Activated naive CD8-positive, alpha-beta T cell treated with anti-CD3 and anti-CD28 coated beads, Interleukin-2, amount 10 ng/mL, durations not matched to agents 7 days and 5 days (primary cell): Measurements from ENCODE around the gene MYB. TPM values are rescaled to one million over a fixed set of nuclear protein-coding genes. Genes with fewer than 3 reads are reported as not detected.

Source experiments
- ATAC-seq: fragments of 150-1000 bp; cut with Tn5 transposase; one replicate; pipeline ENCODE4 v1.10.0; 2021; ENCODE audit warnings: low read depth, moderate library complexity
- POLR2A ChIA-PET: fragments of 350-600 bp; sonication (Branson Sonifier 250); formaldehyde crosslinking; loops from one replicate; lab custom pipeline; 2021; ENCODE audit warnings: antibody characterized with exemption; lab: Charles Lee
- DNase-seq: peaks from one replicate; pipeline ENCODE4 v3.0.0; 2021
- H3K27ac Mint-ChIP-seq: one replicate; pipeline ENCODE4 v1.8.0; 2022; ENCODE audit warnings: mild to moderate bottlenecking, mixed read lengths
- H3K27me3 Mint-ChIP-seq: one replicate; pipeline ENCODE4 v1.8.0; 2022; ENCODE audit warnings: mild to moderate bottlenecking, moderate library complexity, mixed read lengths
- H3K36me3 Mint-ChIP-seq: one replicate; pipeline ENCODE4 v1.8.0; 2021; ENCODE audit warnings: mild to moderate bottlenecking, mixed read lengths
- H3K4me1 Mint-ChIP-seq: one replicate; pipeline ENCODE4 v1.8.0; 2021; ENCODE audit warnings: mixed read lengths
- H3K4me3 Mint-ChIP-seq: one replicate; pipeline ENCODE4 v1.8.0; 2022; ENCODE audit warnings: mild to moderate bottlenecking, moderate library complexity, mixed read lengths
- H3K9me3 Mint-ChIP-seq: one replicate; pipeline ENCODE4 v1.8.0; 2021; ENCODE audit warnings: mixed read lengths
- total RNA-seq, 2 experiments: library from RNA; stranded (reverse); gene quantifications; one replicate each; pipeline ENCODE4 v1.2.3, GENCODE V29; 2021

Gene MYB
- total RNA-seq, 2 experiments from 2014 or later = 8.4 to 8.8 TPM

- POLR2A ChIA-PET = interaction anchor here (0.6 to 4.7 kb wide), 6 partner anchors 38 to 129 kb away, joined by 3 to 35 read pairs (median 7); partner anchors contain the start of gene HBS1L
- Mint-ChIP-seq H3K9me3 (no peaks in the 10 kb centered on the region), H3K27ac (peak overlapping the region; percentile 78), H3K4me1 (peaks cover 20% of the 10 kb centered on the region), H3K27me3 (no peaks in the 10 kb centered on the region), H3K36me3 (peaks cover 11% of the 10 kb centered on the region), H3K4me3 (peak overlapping the region; percentile 97)
- peak; percentile 51 for ATAC-seq
- peak; percentile 80 for DNase-seq
These were observed 2.7 kb downstream of the MYB start for GRCh38 chr6:135183532-135184440.

DNA sequence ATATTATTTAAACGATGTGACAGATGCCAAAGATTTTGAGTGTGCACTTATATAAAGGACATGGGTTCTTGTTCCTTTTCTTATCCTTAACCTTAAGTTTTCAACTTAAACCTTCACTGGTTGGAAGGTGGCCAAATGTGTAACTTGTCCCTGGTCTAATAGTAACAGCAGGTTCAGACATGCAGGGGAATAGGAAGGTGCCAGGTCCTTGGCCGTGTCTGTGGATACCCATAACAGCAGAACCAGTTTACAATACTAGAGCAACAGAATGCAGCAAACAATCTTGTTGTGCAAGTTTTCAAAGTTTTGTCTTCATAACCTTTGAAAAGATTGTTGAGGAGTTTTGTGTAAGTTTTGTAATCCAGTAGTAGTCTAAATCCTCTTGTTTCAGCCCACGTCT, 4.4 kb downstream of the MYB start:
- no peak overlapping the region for H3K27ac Mint-ChIP-seq
- POLR2A ChIA-PET = interaction anchor here (0.6 kb wide), 1 partner anchor 914 kb away, joined by 3 read pairs; no protein-coding TSS in a partner anchor
- ATAC-seq = no peak
- peaks cover 23% of the 10 kb centered on the region for H3K4me1 Mint-ChIP-seq
- H3K9me3 Mint-ChIP-seq = no peaks in the 10 kb centered on the region
- H3K4me3 Mint-ChIP-seq = no peak overlapping the region
- no peaks in the 10 kb centered on the region for H3K27me3 Mint-ChIP-seq
- DNase-seq = no peak
- H3K36me3 Mint-ChIP-seq = peaks cover 19% of the 10 kb centered on the region

DNA sequence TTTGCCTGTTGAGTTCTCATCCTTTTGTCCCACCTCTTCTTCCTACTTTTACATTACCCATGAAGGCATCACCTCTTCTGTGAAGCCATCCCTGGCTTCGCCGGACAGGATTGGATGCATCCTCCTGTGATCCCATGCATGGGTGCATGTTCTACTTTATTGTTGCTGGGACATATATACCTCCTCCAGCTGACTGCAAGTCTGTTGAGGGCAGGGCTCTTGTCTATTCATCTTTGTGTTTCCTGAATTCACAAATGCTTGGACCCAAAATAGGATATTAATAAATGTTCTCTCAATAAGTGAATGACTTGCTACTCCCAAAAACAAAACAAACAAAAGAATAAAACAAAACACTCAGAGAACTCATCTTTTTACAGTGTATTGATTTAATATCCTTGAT, 5.1 kb downstream of the MYB start:
- ATAC-seq = no peak
- Mint-ChIP-seq H3K4me1 (peaks cover 23% of the 10 kb centered on the region), H3K27me3 (no peaks in the 10 kb centered on the region), H3K36me3 (peaks cover 19% of the 10 kb centered on the region), H3K4me3 (no peak overlapping the region), H3K9me3 (no peaks in the 10 kb centered on the region), H3K27ac (no peak overlapping the region)
- DNase-seq = no peak
- POLR2A ChIA-PET = no interaction called here

DNA sequence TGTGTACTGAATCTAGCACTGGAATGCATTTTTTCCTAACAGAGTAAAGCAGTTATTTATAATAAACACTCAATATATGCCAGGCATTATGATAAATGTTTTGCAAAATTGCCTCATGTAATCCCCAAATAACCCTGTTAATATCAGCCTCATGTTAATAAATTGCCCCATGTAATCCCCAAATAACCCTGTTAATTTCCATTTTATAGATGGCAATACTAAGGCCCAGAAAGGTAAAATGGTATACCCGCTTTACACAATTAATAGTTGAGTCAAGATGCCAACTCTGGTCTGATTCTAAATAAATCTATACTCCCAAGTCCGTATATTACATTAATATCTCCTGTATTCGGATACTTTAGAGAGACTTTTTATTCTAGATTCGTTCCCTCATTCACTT, 6.3 kb downstream of the MYB start:
- H3K9me3 Mint-ChIP-seq = no peaks in the 10 kb centered on the region
- H3K4me1 Mint-ChIP-seq = peaks cover 23% of the 10 kb centered on the region
- no peaks in the 10 kb centered on the region for H3K27me3 Mint-ChIP-seq
- POLR2A ChIA-PET = no interaction called here
- no peak for ATAC-seq
- DNase-seq = no peak
- H3K36me3 Mint-ChIP-seq = peaks cover 24% of the 10 kb centered on the region
- no peak overlapping the region for H3K27ac Mint-ChIP-seq
- no peak overlapping the region for H3K4me3 Mint-ChIP-seq

- peaks cover 20% of the 10 kb centered on the region for H3K4me1 Mint-ChIP-seq
- no peak for ATAC-seq
- DNase-seq = no peak
- H3K9me3 Mint-ChIP-seq = no peaks in the 10 kb centered on the region
- H3K4me3 Mint-ChIP-seq = no peak overlapping the region
- POLR2A ChIA-PET = interaction anchor here (0.6 to 1.1 kb wide), 2 partner anchors 14 to 18 kb away, joined by 3 read pairs; no protein-coding TSS in a partner anchor
- peaks cover 31% of the 10 kb centered on the region for H3K36me3 Mint-ChIP-seq
- peak overlapping the region; percentile 47 for H3K27ac Mint-ChIP-seq
- no peaks in the 10 kb centered on the region for H3K27me3 Mint-ChIP-seq
These were observed 7.6 kb downstream of the MYB start for GRCh38 chr6:135188718-135189117.

DNA sequence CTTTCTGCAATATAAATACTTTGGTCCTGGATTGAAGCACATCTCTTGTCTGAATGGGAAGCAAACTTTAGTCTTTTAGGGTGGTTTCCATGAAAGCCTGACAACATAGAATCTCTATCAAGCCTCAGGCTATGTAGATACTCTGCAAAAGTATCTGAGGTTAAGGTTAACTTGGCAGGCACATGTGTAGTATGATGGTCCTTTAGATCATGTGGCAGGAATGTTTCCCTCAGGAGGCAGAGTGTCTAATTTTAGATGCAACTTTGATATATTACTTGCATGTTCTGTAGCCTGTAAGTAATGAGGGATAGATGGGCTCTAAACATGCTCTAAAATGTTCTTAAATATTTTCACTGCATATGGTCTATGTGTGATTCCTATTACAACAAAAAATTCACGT, 8.2 kb downstream of the MYB start:
- no peaks in the 10 kb centered on the region for H3K27me3 Mint-ChIP-seq
- H3K36me3 Mint-ChIP-seq = peaks cover 36% of the 10 kb centered on the region
- DNase-seq = no peak
- H3K27ac Mint-ChIP-seq = no peak overlapping the region
- no peaks in the 10 kb centered on the region for H3K9me3 Mint-ChIP-seq
- no peak for ATAC-seq
- no peak overlapping the region for H3K4me3 Mint-ChIP-seq
- peaks cover 17% of the 10 kb centered on the region for H3K4me1 Mint-ChIP-seq
- POLR2A ChIA-PET = interaction anchor here (0.6 to 1.1 kb wide), 2 partner anchors 14 to 17 kb away, joined by 3 read pairs; no protein-coding TSS in a partner anchor

- DNase-seq = no peak
- peaks cover 16% of the 10 kb centered on the region for H3K4me1 Mint-ChIP-seq
- no peak for ATAC-seq
- H3K27ac Mint-ChIP-seq = no peak overlapping the region
- H3K9me3 Mint-ChIP-seq = no peaks in the 10 kb centered on the region
- H3K27me3 Mint-ChIP-seq = no peaks in the 10 kb centered on the region
- H3K4me3 Mint-ChIP-seq = no peak overlapping the region
- H3K36me3 Mint-ChIP-seq = peaks cover 35% of the 10 kb centered on the region
- POLR2A ChIA-PET = no interaction called here
These were observed 10.6 kb downstream of the MYB start for GRCh38 chr6:135191508-135192255.

DNA sequence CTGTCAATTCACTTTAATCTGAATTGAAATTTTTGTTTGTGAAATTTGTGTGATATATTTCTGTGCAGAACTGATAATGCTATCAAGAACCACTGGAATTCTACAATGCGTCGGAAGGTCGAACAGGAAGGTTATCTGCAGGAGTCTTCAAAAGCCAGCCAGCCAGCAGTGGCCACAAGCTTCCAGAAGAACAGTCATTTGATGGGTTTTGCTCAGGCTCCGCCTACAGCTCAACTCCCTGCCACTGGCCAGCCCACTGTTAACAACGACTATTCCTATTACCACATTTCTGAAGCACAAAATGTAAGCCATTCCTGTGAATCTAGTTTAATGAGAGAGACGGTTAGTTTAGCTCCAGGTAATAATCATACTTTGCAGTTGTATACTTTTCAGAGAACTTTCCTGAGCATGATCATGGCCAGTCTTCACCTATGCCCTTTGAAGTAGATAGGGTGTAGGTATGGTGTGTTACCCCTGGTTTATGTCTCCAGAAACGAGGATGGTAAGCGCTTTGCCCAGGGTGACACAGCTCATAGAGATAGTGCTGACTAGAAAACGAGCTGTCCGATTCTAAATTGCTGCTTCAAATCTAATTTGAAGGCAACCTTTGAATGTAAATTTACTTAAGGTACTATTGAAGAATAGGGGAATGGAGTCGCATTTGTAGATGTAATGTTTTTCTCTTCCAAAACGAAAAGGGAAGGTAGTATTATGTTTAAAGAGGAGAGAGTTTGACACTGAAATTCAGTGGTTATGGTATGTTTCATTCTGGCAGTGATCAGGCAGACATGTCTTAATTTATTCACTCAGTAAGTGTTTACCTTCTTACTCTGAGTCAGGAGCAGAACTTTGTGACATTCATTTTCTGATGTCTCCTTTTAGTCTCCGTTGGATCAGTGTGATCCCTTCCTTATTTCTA, 11.4 kb downstream of the MYB start:
- DNase-seq = no peak
- Mint-ChIP-seq H3K36me3 (peaks cover 37% of the 10 kb centered on the region), H3K4me1 (peaks cover 16% of the 10 kb centered on the region), H3K9me3 (no peaks in the 10 kb centered on the region), H3K27me3 (no peaks in the 10 kb centered on the region), H3K27ac (no peak overlapping the region), H3K4me3 (no peak overlapping the region)
- POLR2A ChIA-PET = no interaction called here
- ATAC-seq = no peak

DNA sequence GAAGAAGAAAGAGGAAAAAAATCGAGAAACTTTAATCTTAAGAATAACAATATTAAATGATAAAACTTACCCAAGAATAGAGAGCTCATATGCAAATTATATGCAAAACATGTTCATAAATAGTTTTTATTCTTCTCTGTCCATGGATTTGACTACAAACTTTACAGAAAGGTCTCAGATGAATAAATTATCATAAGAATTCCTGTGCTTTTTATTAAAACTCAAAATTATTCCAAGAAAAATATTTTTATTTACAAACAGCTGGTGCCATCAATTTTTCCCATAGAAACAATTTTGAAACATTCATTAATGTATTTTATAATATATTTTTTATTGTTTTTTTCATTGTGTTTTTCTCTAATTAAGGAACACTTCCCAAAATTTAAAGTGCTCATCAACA, 12.1 kb downstream of the MYB start:
- peaks cover 16% of the 10 kb centered on the region for H3K4me1 Mint-ChIP-seq
- no peak overlapping the region for H3K4me3 Mint-ChIP-seq
- H3K27me3 Mint-ChIP-seq = no peaks in the 10 kb centered on the region
- DNase-seq (no peak), ATAC-seq (no peak)
- H3K9me3 Mint-ChIP-seq = no peaks in the 10 kb centered on the region
- POLR2A ChIA-PET = no interaction called here
- H3K36me3 Mint-ChIP-seq = peaks cover 39% of the 10 kb centered on the region
- H3K27ac Mint-ChIP-seq = no peak overlapping the region

GRCh38 chr6:135195041-135195440, 13.9 kb downstream of the MYB start:
- POLR2A ChIA-PET = no interaction called here
- Mint-ChIP-seq H3K36me3 (peaks cover 32% of the 10 kb centered on the region), H3K4me1 (peaks cover 9% of the 10 kb centered on the region), H3K27me3 (no peaks in the 10 kb centered on the region), H3K9me3 (no peaks in the 10 kb centered on the region), H3K4me3 (no peak overlapping the region), H3K27ac (no peak overlapping the region)
- no peak for DNase-seq
- ATAC-seq = no peak

- POLR2A ChIA-PET = no interaction called here
- no peaks in the 10 kb centered on the region for H3K27me3 Mint-ChIP-seq
These were observed 14.4 kb downstream of the MYB start for GRCh38 chr6:135195522-135195921.

GRCh38 chr6:135196739-135197510, 15.8 kb downstream of the MYB start:
- no peak overlapping the region for H3K4me3 Mint-ChIP-seq
- ATAC-seq (no peak), DNase-seq (no peak)
- POLR2A ChIA-PET = interaction anchor here (0.7 kb wide), 1 partner anchor 16 kb away, joined by 3 read pairs; the partner anchor contains the start of gene MYB
- no peak overlapping the region for H3K27ac Mint-ChIP-seq
- H3K9me3 Mint-ChIP-seq = no peaks in the 10 kb centered on the region
- H3K4me1 Mint-ChIP-seq = peaks cover 9% of the 10 kb centered on the region
- H3K36me3 Mint-ChIP-seq = peaks cover 34% of the 10 kb centered on the region
- H3K27me3 Mint-ChIP-seq = no peaks in the 10 kb centered on the region

More at GRCh38 chr6:135195522-135195921, 14.4 kb downstream of the MYB start:
- H3K9me3 Mint-ChIP-seq = no peaks in the 10 kb centered on the region
- ATAC-seq (no peak), DNase-seq (no peak)
- H3K27ac Mint-ChIP-seq = peak overlapping the region; percentile 27
- peaks cover 9% of the 10 kb centered on the region for H3K4me1 Mint-ChIP-seq
- peak overlapping the region; percentile 5 for H3K4me3 Mint-ChIP-seq
- peaks cover 36% of the 10 kb centered on the region for H3K36me3 Mint-ChIP-seq
